Endothelial cell (in vitro differentiated cells): ENCODE results near the gene SLC5A4. TPM values are rescaled to one million over a fixed set of nuclear protein-coding genes. Genes with fewer than 3 reads are reported as not detected.
A peak's percentile ranks its signal among the peaks of the same experiment; 100 is the strongest.
"Not testable (repeated sequence)": the region's sequence is repeated elsewhere in the genome, so short reads cannot be mapped to it uniquely, and the experiment has no call there.

Experiments used
- DNase-seq: peaks from one replicate; pipeline ENCODE4 v3.0.0; 2021; ENCODE audit warnings: low spot score
- H3K27ac Mint-ChIP-seq: one replicate; pipeline ENCODE4 v1.8.0; 2021; ENCODE audit warnings: mixed read lengths, inconsistent platforms; ENCODE audit not compliant: unreplicated experiment
- H3K27me3 Mint-ChIP-seq: one replicate; pipeline ENCODE4 v1.8.0; 2021; ENCODE audit warnings: mild to moderate bottlenecking, moderate library complexity, mixed read lengths, inconsistent platforms; ENCODE audit not compliant: unreplicated experiment
- H3K36me3 Mint-ChIP-seq: one replicate; pipeline ENCODE4 v1.8.0; 2021; ENCODE audit warnings: mild to moderate bottlenecking, low read depth, mixed read lengths, inconsistent platforms; ENCODE audit not compliant: unreplicated experiment
- H3K4me1 Mint-ChIP-seq: one replicate; pipeline ENCODE4 v1.8.0; 2021; ENCODE audit warnings: mild to moderate bottlenecking, mixed read lengths, inconsistent platforms; ENCODE audit not compliant: unreplicated experiment
- H3K4me3 Mint-ChIP-seq: one replicate; pipeline ENCODE4 v1.8.0; 2021; ENCODE audit warnings: mild to moderate bottlenecking, mixed read lengths, inconsistent platforms; ENCODE audit not compliant: unreplicated experiment
- H3K9me3 Mint-ChIP-seq: one replicate; pipeline ENCODE4 v1.8.0; 2021; ENCODE audit warnings: mixed read lengths, inconsistent platforms; ENCODE audit not compliant: unreplicated experiment
- CTCF ChIP-seq: fragments of 200-600 bp; sonication (generic); IDR thresholded peaks from one replicate; pipeline ENCODE4 v1.5.0; 2021; ENCODE audit warnings: antibody characterized with exemption; ENCODE audit not compliant: unreplicated experiment
- total RNA-seq: library from RNA; stranded (reverse); fragmentation: NEBNext Ultra II Directional; extraction: Animal tissue kit (Norgen Biotek cat#: 25700); gene quantifications from one replicate; pipeline ENCODE4 v1.2.1, GENCODE V29; 2021; ENCODE audit not compliant: unreplicated experiment

SLC5A4 gene
- total RNA-seq, 1 donor from 2014 or later, result not detected

GRCh38 chr22:32202161-32202538 lies 53.0 kb downstream of the SLC5A4 start:
- DNase-seq, result no peak
- Mint-ChIP-seq H3K27ac (peak overlapping the region; percentile 61), H3K4me1 (peaks cover 52% of the 10 kb centered on the region), H3K4me3 (peak overlapping the region; percentile 53), H3K9me3 (no peaks in the 10 kb centered on the region), H3K36me3 (peaks cover 3% of the 10 kb centered on the region), H3K27me3 (peaks cover 13% of the 10 kb centered on the region)
- no peak for TF ChIP-seq CTCF

- DNase-seq, result no peak
- Mint-ChIP-seq H3K4me1 (peaks cover 40% of the 10 kb centered on the region), H3K27ac (peak overlapping the region; percentile 74), H3K36me3 (peaks cover 3% of the 10 kb centered on the region), H3K9me3 (no peaks in the 10 kb centered on the region), H3K4me3 (no peak overlapping the region), H3K27me3 (peaks cover 6% of the 10 kb centered on the region)
- no peak for TF ChIP-seq CTCF
Measured at GRCh38 chr22:32200752-32201151, 54.4 kb downstream of the SLC5A4 start.

GRCh38 chr22:32199961-32200360 lies 55.2 kb downstream of the SLC5A4 start:
- Mint-ChIP-seq H3K4me1 (peaks cover 39% of the 10 kb centered on the region), H3K4me3 (no peak overlapping the region), H3K27ac (no peak overlapping the region), H3K27me3 (peaks cover 5% of the 10 kb centered on the region), H3K9me3 (no peaks in the 10 kb centered on the region), H3K36me3 (peaks cover 3% of the 10 kb centered on the region)
- no peak for TF ChIP-seq CTCF
- DNase-seq, result no peak

- H3K27ac Mint-ChIP-seq, result no peak overlapping the region
- no peak for DNase-seq
- H3K27me3 Mint-ChIP-seq, result peaks cover 5% of the 10 kb centered on the region
- H3K9me3 Mint-ChIP-seq, result no peaks in the 10 kb centered on the region
- peaks cover 3% of the 10 kb centered on the region for H3K36me3 Mint-ChIP-seq
- H3K4me3 Mint-ChIP-seq, result no peak overlapping the region
- peaks cover 33% of the 10 kb centered on the region for H3K4me1 Mint-ChIP-seq
- no peak for TF ChIP-seq CTCF
Measured at GRCh38 chr22:32199341-32199740, 55.8 kb downstream of the SLC5A4 start.

GRCh38 chr22:32197553-32198226 lies 57.5 kb downstream of the SLC5A4 start:
- H3K4me3 Mint-ChIP-seq, H3K27me3 Mint-ChIP-seq, DNase-seq, H3K9me3 Mint-ChIP-seq, H3K27ac Mint-ChIP-seq, H3K36me3 Mint-ChIP-seq: not testable (repeated sequence)
- H3K4me1 Mint-ChIP-seq, result peaks cover 26% of the 10 kb centered on the region

- peaks cover 19% of the 10 kb centered on the region for H3K4me1 Mint-ChIP-seq
- H3K27ac Mint-ChIP-seq, H3K36me3 Mint-ChIP-seq, H3K9me3 Mint-ChIP-seq, H3K27me3 Mint-ChIP-seq, H3K4me3 Mint-ChIP-seq, DNase-seq: not testable (repeated sequence)
Measured at GRCh38 chr22:32195900-32196299, 59.2 kb downstream of the SLC5A4 start.

- not testable (repeated sequence) for DNase-seq, H3K4me1 Mint-ChIP-seq, H3K27me3 Mint-ChIP-seq, H3K4me3 Mint-ChIP-seq, H3K9me3 Mint-ChIP-seq, H3K36me3 Mint-ChIP-seq, H3K27ac Mint-ChIP-seq
Measured at GRCh38 chr22:32193346-32193745, 61.8 kb downstream of the SLC5A4 start.

- H3K27me3 Mint-ChIP-seq, H3K36me3 Mint-ChIP-seq, H3K4me3 Mint-ChIP-seq, DNase-seq, H3K9me3 Mint-ChIP-seq, H3K27ac Mint-ChIP-seq, H3K4me1 Mint-ChIP-seq: not testable (repeated sequence)
Measured at GRCh38 chr22:32191021-32191420, 64.1 kb downstream of the SLC5A4 start.
